ENCODE results near the gene C12orf76.
A peak's percentile ranks its signal among the peaks of the same experiment; 100 is the strongest.
"Not testable (repeated sequence)": the region's sequence is repeated elsewhere in the genome, so short reads cannot be mapped to it uniquely, and the experiment has no call there.

Gene C12orf76

GRCh38 chr12:110079477-110080400 lies 31.4 kb upstream of the C12orf76 start:
- Histone ChIP-seq H3K27ac (ENCODE audit: insufficient read depth, low read length, poor library complexity, severe bottlenecking) (peak overlapping the region; percentile 62), H3K4me1 (ENCODE audit: control insufficient read depth, insufficient read depth, low read length, poor library complexity, severe bottlenecking) (peaks cover 8% of the 10 kb centered on the region), H3K36me3 (ENCODE audit: control insufficient read depth, insufficient read depth, low read length) (no peaks in the 10 kb centered on the region), H3K4me3 (ENCODE audit: insufficient read depth, low read depth, low read length, poor library complexity, severe bottlenecking) (peak overlapping the region; percentile 42), H3K27me3 (replicated peaks; ENCODE audit: control insufficient read depth, insufficient read depth, low read length, poor library complexity, severe bottlenecking) (no peaks in the 10 kb centered on the region), H3K9me3 (ENCODE audit: control insufficient read depth, low read length) (no peaks in the 10 kb centered on the region)
- DNase-seq, result peak; percentile 51 to 70 (median 54)

DNA sequence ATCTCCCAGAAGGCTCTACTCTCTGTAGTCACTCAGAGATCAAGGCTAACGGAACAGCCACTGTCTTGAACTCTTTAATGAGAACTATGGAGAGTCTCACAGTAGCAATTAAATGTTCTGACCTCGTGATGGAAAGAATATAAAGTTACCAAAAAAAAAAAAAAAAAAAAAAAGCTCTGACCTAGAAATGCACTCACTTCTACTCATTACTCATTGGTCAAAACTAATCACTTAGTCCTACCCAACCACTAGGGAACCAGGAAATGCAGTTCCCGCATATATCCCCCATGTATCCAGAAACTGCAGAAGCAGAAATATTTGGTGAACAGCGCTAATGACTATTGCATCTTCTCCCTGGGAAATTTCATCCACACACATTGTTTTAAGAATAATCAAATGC lies 29.5 kb upstream of the C12orf76 start:
- Histone ChIP-seq H3K9me3 (ENCODE audit: control insufficient read depth, low read length) (no peaks in the 10 kb centered on the region), H3K4me1 (ENCODE audit: control insufficient read depth, insufficient read depth, low read length, poor library complexity, severe bottlenecking) (peaks cover 23% of the 10 kb centered on the region), H3K4me3 (ENCODE audit: insufficient read depth, low read depth, low read length, poor library complexity, severe bottlenecking) (no peak overlapping the region), H3K36me3 (ENCODE audit: control insufficient read depth, insufficient read depth, low read length) (no peaks in the 10 kb centered on the region), H3K27me3 (replicated peaks; ENCODE audit: control insufficient read depth, insufficient read depth, low read length, poor library complexity, severe bottlenecking) (no peaks in the 10 kb centered on the region), H3K27ac (ENCODE audit: insufficient read depth, low read length, poor library complexity, severe bottlenecking) (no peak overlapping the region)
- no peak for DNase-seq

GRCh38 chr12:110075880-110076279 lies 27.6 kb upstream of the C12orf76 start:
- no peak overlapping the region for H3K27ac ChIP-seq (ENCODE audit: insufficient read depth, low read length, poor library complexity, severe bottlenecking)
- DNase-seq, result no peak
- H3K9me3 ChIP-seq (ENCODE audit: control insufficient read depth, low read length), result no peaks in the 10 kb centered on the region
- H3K27me3 ChIP-seq (replicated peaks; ENCODE audit: control insufficient read depth, insufficient read depth, low read length, poor library complexity, severe bottlenecking), result no peaks in the 10 kb centered on the region
- H3K4me3 ChIP-seq (ENCODE audit: insufficient read depth, low read depth, low read length, poor library complexity, severe bottlenecking), result no peak overlapping the region
- peaks cover 24% of the 10 kb centered on the region for H3K4me1 ChIP-seq (ENCODE audit: control insufficient read depth, insufficient read depth, low read length, poor library complexity, severe bottlenecking)
- H3K36me3 ChIP-seq (ENCODE audit: control insufficient read depth, insufficient read depth, low read length), result no peaks in the 10 kb centered on the region

- Histone ChIP-seq H3K27ac (ENCODE audit: insufficient read depth, low read length, poor library complexity, severe bottlenecking) (no peak overlapping the region), H3K4me1 (ENCODE audit: control insufficient read depth, insufficient read depth, low read length, poor library complexity, severe bottlenecking) (peaks cover 21% of the 10 kb centered on the region), H3K9me3 (ENCODE audit: control insufficient read depth, low read length) (no peaks in the 10 kb centered on the region), H3K27me3 (replicated peaks; ENCODE audit: control insufficient read depth, insufficient read depth, low read length, poor library complexity, severe bottlenecking) (no peaks in the 10 kb centered on the region), H3K4me3 (ENCODE audit: insufficient read depth, low read depth, low read length, poor library complexity, severe bottlenecking) (no peak overlapping the region), H3K36me3 (ENCODE audit: control insufficient read depth, insufficient read depth, low read length) (no peaks in the 10 kb centered on the region)
- DNase-seq, result no peak
Observed at GRCh38 chr12:110074089-110074488, 25.8 kb upstream of the C12orf76 start.

DNA sequence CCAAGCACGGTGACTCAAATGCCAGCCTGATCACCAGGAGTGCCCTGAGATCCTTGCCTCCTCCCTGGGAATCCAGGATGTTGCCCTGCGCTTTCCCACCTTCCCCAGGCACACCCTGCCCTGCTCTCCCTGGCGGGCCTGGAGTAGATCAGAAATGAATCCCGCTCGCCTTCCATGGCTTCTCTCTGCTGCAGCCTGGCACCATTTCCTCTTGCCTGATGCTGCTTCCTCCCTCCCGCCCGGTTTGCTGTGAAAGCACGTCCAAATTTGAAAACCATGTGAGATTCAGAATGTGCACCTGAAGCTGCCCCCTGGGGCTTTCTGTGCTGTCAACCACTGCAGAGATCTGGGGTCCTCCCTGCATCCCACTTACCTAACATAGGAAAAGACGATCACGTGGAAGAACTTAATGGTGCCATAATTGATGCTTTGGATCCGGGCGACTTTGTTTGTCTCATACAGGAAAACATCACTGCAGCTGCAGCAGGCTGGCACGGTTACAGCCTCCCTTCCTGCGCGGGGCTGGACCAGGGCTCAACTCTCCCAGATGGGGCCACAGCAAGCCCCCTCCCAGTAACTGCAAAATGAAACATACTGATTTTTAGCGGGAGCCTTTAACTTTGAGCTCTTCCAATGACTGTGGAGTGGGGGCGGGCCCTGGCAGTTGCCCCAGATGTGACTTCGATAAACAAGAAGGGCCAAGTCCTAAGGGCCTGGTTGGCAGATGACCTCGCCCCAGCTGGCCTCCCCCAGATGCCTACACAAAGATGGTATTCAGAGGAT lies 24.9 kb upstream of the C12orf76 start:
- Histone ChIP-seq H3K36me3 (ENCODE audit: control insufficient read depth, insufficient read depth, low read length) (no peaks in the 10 kb centered on the region), H3K9me3 (ENCODE audit: control insufficient read depth, low read length) (no peaks in the 10 kb centered on the region), H3K27ac (ENCODE audit: insufficient read depth, low read length, poor library complexity, severe bottlenecking) (no peak overlapping the region), H3K4me1 (ENCODE audit: control insufficient read depth, insufficient read depth, low read length, poor library complexity, severe bottlenecking) (peaks cover 16% of the 10 kb centered on the region), H3K4me3 (ENCODE audit: insufficient read depth, low read depth, low read length, poor library complexity, severe bottlenecking) (peak overlapping the region; percentile 58), H3K27me3 (replicated peaks; ENCODE audit: control insufficient read depth, insufficient read depth, low read length, poor library complexity, severe bottlenecking) (no peaks in the 10 kb centered on the region)
- DNase-seq, result no peak

- peak overlapping the region; percentile 58 for H3K4me3 ChIP-seq (ENCODE audit: insufficient read depth, low read depth, low read length, poor library complexity, severe bottlenecking)
Observed at GRCh38 chr12:110072636-110073035, 24.3 kb upstream of the C12orf76 start.

GRCh38 chr12:110071967-110072366 lies 23.6 kb upstream of the C12orf76 start:
- no peaks in the 10 kb centered on the region for H3K27me3 ChIP-seq (replicated peaks; ENCODE audit: control insufficient read depth, insufficient read depth, low read length, poor library complexity, severe bottlenecking)
- DNase-seq, result no peak
- H3K36me3 ChIP-seq (ENCODE audit: control insufficient read depth, insufficient read depth, low read length), result no peaks in the 10 kb centered on the region
- H3K9me3 ChIP-seq (ENCODE audit: control insufficient read depth, low read length), result no peaks in the 10 kb centered on the region
- no peak overlapping the region for H3K4me3 ChIP-seq (ENCODE audit: insufficient read depth, low read depth, low read length, poor library complexity, severe bottlenecking)
- H3K27ac ChIP-seq (ENCODE audit: insufficient read depth, low read length, poor library complexity, severe bottlenecking), result no peak overlapping the region
- peaks cover 16% of the 10 kb centered on the region for H3K4me1 ChIP-seq (ENCODE audit: control insufficient read depth, insufficient read depth, low read length, poor library complexity, severe bottlenecking)

More at GRCh38 chr12:110072636-110073035, 24.3 kb upstream of the C12orf76 start:
- peaks cover 16% of the 10 kb centered on the region for H3K4me1 ChIP-seq (ENCODE audit: control insufficient read depth, insufficient read depth, low read length, poor library complexity, severe bottlenecking)
- not testable (repeated sequence) for H3K36me3 ChIP-seq (ENCODE audit: control insufficient read depth, insufficient read depth, low read length); H3K9me3 ChIP-seq (ENCODE audit: control insufficient read depth, low read length); DNase-seq; H3K27ac ChIP-seq (ENCODE audit: insufficient read depth, low read length, poor library complexity, severe bottlenecking); H3K27me3 ChIP-seq (replicated peaks; ENCODE audit: control insufficient read depth, insufficient read depth, low read length, poor library complexity, severe bottlenecking)

DNA sequence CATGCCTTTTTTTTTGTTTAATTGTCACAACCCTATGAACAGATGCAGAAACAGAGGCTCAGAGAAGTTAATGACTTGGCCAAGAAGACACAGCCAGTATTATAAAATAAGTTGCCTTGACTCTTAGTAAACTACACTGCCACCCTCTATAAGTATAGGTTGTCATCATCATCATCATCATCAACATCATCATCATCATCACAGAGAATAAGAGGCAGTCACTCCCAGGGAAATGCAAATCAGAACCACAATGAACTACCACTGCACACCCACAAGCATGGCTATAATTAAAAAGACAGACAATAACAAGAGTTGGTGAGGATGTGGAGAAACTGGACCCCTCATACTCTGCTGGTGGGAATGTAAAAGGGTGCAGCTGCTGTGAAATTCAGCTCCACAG lies 23.2 kb upstream of the C12orf76 start:
- H3K27ac ChIP-seq (ENCODE audit: insufficient read depth, low read length, poor library complexity, severe bottlenecking), result no peak overlapping the region
- peaks cover 16% of the 10 kb centered on the region for H3K4me1 ChIP-seq (ENCODE audit: control insufficient read depth, insufficient read depth, low read length, poor library complexity, severe bottlenecking)
- no peaks in the 10 kb centered on the region for H3K36me3 ChIP-seq (ENCODE audit: control insufficient read depth, insufficient read depth, low read length)
- no peaks in the 10 kb centered on the region for H3K9me3 ChIP-seq (ENCODE audit: control insufficient read depth, low read length)
- H3K27me3 ChIP-seq (replicated peaks; ENCODE audit: control insufficient read depth, insufficient read depth, low read length, poor library complexity, severe bottlenecking), result no peaks in the 10 kb centered on the region
- H3K4me3 ChIP-seq (ENCODE audit: insufficient read depth, low read depth, low read length, poor library complexity, severe bottlenecking), result no peak overlapping the region
- no peak for DNase-seq

- H3K36me3 ChIP-seq (ENCODE audit: control insufficient read depth, insufficient read depth, low read length), result no peaks in the 10 kb centered on the region
- DNase-seq, result no peak
- H3K4me3 ChIP-seq (ENCODE audit: insufficient read depth, low read depth, low read length, poor library complexity, severe bottlenecking), result no peak overlapping the region
- H3K4me1 ChIP-seq (ENCODE audit: control insufficient read depth, insufficient read depth, low read length, poor library complexity, severe bottlenecking), result peaks cover 9% of the 10 kb centered on the region
- no peaks in the 10 kb centered on the region for H3K9me3 ChIP-seq (ENCODE audit: control insufficient read depth, low read length)
- H3K27ac ChIP-seq (ENCODE audit: insufficient read depth, low read length, poor library complexity, severe bottlenecking), result no peak overlapping the region
- H3K27me3 ChIP-seq (replicated peaks; ENCODE audit: control insufficient read depth, insufficient read depth, low read length, poor library complexity, severe bottlenecking), result no peaks in the 10 kb centered on the region
Observed at GRCh38 chr12:110068654-110069053, 20.3 kb upstream of the C12orf76 start.

DNA sequence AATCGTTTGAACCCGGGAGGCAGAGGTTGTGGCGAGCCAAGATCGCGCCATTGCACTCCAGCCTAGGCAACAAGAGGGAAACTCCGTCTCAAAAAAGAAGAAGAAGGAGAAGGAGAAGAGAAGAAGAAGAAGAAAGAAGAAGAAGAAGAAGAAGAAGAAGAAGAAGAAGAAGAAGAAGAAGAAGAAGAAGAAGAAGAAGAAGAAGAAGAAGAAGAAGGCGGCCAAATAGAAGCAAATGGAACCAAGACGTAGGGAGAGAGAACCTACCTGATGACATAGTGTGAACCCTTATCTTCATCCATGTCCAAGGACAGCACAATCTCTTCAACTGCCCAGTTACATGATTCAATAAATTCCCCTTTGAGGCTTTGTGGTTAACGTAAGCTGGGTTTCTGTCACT lies 19.8 kb upstream of the C12orf76 start:
- H3K9me3 ChIP-seq (ENCODE audit: control insufficient read depth, low read length); H3K36me3 ChIP-seq (ENCODE audit: control insufficient read depth, insufficient read depth, low read length); H3K4me3 ChIP-seq (ENCODE audit: insufficient read depth, low read depth, low read length, poor library complexity, severe bottlenecking); H3K4me1 ChIP-seq (ENCODE audit: control insufficient read depth, insufficient read depth, low read length, poor library complexity, severe bottlenecking); H3K27ac ChIP-seq (ENCODE audit: insufficient read depth, low read length, poor library complexity, severe bottlenecking); H3K27me3 ChIP-seq (replicated peaks; ENCODE audit: control insufficient read depth, insufficient read depth, low read length, poor library complexity, severe bottlenecking); DNase-seq: not testable (repeated sequence)

Data from effector memory CD4-positive, alpha-beta T cell (primary cell).